HG02870 (cell line): ENCODE results near the gene KLF9.
"Not testable (repeated sequence)": the region's sequence is repeated elsewhere in the genome, so short reads cannot be mapped to it uniquely, and the experiment has no call there.

Experiments used
- ATAC-seq: cut with Tn5 transposase; IDR thresholded peaks from one replicate; pipeline ENCODE4 v1.9.1; 2021; ENCODE audit warnings: mild to moderate bottlenecking, moderate library complexity; ENCODE audit not compliant: unreplicated experiment

KLF9 gene

DNA sequence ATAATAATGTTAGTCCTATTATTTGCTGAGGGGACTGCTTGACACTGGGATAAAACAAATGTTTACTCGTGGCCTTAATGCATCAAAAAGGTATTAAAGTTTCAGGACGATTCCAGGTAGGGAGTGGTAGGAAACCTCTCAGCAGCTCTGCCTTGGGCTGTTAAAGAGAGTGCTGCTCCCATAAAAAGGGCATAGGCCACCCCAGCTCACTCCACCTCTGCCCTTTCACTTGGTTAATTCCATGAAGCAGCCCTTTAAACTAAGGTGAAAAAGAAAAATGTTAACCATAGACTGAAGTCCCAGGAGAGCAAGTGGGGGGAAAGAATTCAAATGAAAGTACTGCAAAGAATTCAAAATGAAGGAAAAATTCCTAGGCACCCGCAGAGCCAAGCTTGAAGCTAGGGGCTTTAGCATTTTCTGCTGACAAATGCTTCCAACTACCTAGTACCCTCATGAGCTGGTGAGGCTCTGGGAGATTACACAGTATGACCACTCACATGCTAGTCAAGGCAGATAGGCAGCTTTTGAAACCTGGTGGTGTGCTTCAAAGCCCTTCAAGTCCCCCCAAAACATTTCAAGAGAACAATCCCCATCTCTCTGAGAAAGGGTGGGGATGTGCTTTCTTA is 8.5 kb downstream of the KLF9 start:
- peak; percentile 32 for ATAC-seq

DNA sequence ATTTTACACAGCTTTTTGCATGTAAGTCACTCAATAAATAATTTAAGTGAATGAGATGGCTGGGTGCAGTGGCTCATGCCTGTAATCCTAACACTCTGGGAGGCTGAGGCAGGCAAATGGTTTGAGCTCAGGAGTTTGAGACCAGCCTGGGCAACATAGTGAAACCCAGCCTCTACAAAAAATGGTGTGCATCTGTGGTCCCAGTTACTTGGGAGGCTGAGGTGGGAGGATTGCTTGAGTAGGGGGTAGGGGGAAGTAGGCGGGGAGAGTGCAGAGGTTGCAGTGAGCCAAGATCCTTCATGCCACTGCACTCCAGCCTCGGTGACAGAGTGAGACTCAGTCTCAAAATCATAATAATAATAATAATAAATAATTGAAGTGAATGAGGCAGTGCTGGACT is 10.2 kb downstream of the KLF9 start:
- no peak for ATAC-seq

DNA sequence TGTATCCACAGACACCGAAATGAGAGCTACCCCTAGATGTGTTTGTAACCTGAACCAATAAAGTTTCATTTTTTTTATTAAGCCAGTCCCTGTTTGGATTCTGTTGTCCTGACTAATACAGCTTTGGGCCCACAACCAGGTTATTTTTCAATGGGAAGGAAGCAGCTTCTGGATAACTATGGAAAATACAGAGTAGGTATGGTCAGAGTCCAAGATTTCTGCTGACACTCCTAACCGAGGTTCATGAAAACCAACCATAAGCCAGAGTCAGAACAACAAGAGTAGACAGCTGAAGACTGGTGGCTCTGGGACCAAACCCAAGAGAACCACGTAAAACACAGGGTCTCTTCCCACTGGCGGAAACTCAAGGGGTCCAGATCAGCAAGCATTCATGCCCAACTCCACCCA is 10.8 kb downstream of the KLF9 start:
- no peak for ATAC-seq

DNA sequence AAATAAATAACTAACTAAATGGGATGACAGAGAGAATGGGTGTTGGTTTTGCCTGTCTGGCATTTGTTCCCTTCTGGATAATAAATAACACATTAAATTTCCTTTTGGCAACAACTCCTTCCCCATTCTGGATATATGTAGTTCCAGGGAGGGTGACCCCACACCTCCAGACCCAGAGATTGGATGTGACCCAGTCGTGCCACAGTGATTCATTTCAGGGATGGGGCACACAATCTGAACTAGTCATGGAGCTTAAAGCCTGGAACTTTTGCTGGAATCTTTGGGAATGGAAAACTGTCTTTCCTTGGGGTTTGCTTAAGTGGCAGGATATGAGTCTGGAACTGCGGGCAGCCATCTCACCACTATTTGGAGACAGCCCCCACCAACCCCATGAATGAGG is 11.3 kb downstream of the KLF9 start:
- ATAC-seq, result no peak

DNA sequence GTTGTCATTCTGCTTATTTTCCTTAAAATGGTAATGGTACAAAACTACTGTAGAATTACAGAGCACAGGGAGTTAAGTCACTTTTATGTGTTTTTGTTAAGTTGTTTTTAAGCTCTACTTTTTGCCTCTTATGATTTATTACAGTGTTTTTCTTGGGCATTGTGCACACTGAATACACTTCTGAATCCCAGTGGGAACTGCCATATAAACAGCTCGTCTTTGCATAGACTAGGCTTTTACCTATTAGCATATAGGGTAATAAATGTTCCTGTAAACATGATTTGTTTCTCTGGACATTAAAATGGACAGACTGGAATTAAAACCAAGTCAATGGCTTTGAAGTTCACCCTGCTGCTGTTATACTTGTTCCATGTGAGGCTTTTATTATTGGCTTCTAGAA is 12.2 kb downstream of the KLF9 start:
- ATAC-seq, result no peak

DNA sequence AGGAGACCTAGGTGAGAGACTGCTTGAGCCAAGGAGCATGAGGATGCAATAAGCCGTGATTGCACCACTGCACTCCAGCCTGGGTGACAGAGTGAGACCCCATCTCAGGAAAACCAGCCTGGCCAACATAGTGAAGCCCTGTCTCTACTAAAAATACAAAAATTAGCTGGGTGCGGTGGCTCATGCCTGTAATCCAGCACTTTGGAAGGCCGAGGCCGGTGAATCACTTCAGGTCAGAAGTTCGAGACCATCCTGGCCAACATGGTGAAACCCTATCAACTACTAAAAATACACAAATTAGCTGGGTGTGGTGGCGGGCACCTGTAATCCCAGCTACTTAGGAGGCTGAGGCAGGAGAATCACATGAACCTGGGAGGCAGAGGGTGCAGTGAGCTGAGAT is 13.2 kb downstream of the KLF9 start:
- ATAC-seq, result not testable (repeated sequence)

DNA sequence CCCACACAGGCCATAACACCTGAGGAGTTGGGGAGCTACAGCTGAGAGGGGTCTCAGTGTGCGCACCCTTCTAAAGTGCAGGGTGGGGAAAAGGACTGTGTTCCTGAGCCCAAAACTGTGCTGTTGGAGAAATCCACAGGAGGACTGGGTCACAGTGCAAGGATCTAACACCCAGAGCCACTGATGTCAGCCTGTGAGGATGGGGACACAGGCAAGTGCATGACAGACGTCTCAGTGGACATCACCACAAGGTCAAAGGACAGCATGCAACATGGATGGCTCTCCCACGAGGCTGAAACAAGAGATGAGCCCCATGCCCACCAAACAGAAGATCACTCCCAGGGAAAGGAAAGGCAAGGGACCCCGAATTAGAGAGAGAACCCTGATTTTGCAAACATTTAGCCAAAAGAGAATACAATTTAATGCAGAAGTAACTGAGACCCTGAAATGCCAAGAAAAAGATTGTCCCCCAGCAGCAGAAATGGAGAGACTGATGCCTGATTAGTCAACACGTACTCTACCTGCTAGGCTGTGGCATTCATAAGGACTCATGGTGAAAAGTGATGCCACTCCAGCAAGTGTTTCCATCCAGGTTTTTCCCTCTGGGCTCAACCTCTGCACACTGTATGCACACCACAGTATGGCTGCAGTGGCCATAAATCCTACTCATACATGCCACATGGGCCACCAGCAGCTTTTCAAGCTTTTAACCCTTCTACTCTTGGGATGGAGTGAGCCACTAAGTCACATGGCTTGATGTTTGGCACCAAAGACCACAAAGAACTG is 14.2 kb downstream of the KLF9 start:
- no peak for ATAC-seq

DNA sequence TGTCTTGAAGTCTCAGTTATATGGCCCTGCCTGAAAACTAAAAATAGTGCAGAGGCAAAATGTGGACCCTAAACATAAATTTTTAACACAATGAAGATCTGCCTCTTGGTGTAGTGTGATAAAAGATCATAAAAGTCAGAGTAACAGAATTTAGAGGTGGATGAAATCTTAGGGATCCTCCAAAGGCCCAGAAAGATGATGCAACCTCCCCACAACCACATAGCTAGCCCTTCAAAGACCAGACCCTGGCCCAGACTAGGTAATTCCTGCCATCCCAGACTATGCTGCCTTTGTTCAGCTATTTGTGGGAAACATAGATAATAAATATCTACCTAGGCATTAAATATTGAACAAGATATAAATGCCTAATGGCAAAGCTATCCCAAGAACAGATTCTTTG is 15.3 kb downstream of the KLF9 start:
- ATAC-seq, result no peak

DNA sequence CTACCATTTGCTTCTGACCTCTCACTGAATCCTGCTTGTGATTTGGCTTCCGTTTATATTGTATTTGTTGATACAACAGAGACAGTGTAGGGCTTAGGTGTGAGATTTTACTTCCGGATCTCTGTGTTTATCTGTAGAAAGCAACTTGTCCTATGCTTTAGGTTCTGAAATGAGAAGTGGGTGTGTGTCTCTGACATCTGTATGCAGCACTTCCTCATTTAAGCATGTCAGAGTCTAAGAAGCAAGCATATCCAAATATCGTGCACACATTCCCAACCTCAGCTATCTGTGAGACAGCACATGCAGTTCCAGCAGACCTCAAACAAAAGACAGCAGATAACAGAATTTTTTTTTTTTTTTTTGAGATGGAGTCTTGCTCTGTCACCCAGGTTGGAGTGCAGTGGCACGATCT is 16.3 kb downstream of the KLF9 start:
- ATAC-seq, result peak; percentile 98

DNA sequence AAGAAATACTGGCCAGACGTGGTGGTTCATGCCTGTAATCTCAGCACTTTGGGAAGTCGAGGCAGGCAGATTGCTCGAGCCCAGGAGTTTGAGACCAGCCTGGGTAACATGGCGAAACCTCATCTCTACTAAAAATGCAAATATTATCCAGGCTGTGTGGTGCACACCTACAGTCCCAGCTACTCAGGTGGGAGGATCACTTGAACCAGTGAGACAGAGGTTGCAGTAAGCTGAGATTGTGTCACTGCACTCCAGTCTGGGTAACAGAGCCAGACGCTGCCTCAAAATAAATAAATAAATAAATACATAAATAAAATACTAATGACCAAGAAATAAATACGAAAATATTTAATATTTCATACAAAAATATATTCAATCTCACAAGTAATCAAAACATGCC is 18.8 kb downstream of the KLF9 start:
- no peak for ATAC-seq

DNA sequence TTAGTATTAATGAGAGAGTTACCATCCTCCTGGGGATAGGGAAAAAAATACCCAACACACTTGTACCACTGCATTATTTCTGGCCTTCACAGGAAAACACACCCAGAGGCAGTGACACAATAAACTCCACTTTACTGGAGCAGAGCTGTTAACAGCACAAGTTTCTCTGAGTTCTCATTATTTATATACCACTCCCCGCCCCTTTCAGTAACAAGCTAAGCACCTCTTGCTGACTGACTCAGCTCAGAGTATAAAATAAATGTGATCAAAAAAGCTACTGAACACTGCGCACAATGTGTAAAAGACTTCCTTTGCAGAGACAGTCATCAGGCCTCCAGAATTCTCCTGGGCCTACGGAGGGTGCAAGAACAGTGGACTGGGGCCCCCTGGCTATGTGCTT is 21.6 kb downstream of the KLF9 start:
- no peak for ATAC-seq

DNA sequence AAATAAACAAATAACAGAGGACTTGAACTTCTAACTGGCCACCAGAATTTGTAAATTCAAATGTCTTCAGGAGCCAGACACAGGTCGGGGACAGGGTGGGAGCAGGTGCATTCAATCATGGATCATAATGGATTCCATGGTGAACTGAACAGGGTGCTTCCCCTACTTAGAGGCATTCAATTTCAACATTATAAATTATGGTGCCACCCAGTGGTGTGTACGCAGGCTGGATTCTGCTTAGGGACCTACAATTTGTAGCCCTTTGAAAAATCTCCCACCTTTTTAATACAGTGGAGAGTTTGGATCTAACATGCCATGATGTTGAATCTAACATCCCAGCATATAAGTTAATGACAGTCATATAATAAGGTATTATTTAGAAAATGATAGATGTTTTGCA is 22.3 kb downstream of the KLF9 start:
- no peak for ATAC-seq

DNA sequence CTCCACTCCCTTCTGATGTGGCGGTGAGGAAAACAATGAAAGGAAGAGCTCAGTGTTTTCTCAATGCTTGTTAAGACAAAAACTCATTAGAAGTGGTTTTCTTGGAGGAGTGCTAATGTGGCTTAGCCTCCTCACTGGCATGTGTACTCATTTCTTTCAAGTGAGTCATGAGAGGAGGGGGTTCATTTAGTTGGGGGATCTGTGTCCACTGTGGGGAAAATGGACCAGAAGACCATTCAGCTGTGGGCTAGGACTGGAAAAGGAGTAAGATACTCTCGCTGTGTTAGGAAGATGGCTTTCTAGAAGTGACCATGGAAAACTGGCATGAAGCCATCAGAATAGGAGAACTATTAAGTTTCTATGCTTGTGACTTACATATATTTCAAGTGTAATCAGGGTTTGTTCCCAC is 23.5 kb downstream of the KLF9 start:
- ATAC-seq, result no peak

DNA sequence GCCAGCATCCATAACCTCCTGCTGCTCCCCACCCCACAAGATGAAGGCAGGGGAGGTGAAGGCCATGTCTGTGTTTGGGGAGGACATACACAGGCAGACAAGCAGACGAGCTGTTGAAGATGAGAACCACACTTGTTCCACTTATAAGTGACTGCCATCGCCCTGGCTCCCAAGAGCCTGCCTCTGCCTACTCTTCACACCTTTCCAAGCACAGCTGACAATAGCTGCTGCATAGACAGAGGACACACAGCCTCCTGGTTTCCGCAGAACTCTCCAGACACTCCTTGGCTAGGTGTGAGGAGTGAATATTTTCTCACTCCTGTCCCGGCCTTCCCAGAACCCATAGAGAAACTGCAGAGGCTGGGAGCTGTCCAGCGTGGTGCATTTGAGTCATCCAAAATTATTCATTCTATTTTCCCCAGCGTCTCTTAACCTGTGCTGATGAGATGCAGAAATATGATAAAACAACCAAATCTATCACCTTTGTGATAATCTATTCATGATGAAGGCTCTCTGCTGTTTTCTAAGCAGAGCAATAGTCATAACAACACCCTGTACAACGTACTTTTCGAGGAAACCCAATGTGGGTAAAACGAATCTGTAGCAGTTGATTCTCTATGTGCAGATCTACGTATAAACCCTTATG is 24.7 kb downstream of the KLF9 start:
- no peak for ATAC-seq

DNA sequence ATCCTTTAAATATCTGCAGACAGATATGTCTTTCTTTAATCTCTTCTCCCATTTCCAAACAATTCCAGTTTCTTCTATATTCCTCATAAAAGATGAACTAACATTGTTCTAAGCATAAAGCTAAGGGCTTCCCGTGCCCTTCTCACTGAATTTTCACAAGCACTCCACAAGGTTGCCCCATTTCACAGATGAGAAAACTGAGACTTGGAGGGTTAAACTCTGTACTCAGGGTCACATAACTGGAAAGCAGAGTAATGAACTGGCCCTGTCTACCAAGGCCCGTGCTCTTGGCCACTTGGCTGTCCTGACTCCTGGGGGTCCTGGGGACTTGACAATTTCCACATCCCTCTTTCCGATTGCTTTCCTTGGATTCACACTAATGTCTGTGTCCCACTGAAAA is 25.3 kb downstream of the KLF9 start:
- ATAC-seq, result no peak

DNA sequence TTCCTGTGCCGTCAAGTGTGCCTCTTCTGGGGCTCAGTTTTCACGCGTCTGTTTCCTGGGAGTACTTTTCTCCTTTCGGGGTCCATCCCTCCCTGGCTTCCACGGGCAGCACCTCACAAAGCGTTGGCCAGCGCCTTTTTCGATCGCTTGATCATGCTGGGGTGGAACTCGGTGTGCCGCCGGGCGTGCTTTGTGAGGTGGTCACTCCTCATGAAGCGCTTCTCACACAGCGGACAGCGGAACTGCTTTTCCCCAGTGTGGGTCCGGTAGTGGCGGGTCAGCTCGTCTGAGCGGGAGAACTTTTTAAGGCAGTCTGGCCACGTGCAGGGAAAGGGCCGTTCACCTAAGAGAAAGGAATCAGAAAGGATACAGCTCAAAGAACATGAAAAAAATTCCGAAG is 26.8 kb downstream of the KLF9 start:
- no peak for ATAC-seq

DNA sequence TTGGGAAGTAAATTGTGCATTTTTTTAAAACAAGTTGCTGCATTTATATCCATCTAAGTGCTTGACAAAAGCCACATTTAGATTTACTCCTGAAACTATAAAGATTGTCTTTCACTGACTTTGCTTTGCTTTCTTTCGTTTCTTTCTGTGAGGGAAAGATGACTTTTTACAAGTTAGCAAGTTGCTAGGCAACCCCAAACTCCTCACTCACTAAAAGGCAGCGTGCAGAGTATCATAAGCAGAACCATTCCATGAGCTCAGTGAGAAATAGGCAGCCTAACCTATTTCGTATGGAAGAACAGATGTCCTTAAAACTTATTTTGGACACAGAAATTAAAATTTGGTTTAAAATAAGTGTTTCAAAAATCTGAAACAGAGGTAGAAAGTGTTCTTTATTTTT is 29.0 kb downstream of the KLF9 start:
- no peak for ATAC-seq

DNA sequence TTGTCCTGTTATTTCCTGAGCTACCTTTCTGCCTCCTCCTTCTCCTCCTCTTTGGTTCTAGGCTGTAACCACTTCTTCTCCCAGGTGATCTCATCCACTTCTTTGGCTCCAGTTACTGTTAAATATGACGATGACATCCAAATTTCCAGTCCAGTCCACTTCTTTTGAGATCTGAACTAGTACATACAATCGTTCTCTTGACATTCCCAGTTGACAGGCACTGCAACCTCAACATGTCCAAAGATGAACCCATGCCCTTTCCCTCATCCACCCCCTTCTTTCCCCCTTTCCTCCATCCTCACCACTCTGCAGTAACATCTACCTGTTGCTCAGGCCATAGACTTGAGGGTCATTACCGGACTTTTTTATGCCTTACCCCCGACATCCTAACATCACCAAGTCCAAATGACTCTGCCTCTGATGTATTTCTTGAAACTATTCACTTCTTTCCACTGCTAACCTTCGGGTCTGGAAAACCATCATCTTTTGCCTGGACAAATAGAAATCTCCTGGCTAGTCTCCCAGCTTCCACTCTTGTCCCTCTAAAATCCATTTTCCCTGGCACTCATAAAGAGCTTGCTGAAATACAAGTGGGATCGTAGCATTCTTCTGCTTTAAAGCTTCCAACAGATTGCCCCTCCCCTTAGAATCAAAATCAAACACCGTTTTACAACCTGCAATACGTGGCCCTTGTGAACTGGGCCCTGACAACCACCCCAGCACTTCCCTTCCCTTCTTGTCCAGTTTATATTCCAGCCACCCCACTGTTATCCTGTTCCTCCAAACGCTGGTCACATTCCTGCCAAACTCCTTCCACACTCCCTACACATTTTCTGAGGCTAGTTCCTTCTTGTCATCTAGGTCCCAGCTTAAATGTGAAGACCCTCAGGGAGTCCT is 31.5 kb downstream of the KLF9 start:
- no peak for ATAC-seq

DNA sequence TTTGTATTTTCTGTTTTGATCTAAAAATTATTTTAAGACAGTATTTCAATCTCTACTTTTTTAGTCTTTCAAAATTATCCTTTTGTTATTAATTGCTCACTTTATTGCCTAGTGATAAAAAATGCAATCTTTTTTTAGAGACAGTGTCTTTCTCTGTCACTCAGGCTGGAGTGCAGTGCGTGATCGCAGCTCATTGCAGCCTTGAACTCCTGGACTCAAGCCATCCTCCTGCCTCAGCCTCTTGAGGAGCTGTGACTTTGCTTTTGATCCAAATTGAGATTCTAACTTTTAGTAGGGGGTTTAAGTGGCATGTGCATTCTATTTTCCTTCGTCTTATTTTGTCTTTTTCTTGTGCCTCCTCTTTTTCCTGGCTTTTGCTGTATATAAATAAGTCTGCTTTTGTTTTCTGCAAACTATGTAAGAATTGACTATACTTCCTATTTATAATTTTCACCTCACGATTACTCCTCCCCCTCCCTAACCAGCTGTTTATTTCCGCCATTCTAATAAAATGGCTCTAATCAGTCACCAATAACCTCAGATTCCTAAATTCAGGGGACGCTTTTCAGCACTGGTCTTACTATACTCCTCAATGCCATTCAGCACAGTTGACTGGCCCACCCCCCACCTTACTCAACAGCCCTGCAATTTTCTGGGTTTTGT is 32.3 kb downstream of the KLF9 start:
- ATAC-seq, result no peak

DNA sequence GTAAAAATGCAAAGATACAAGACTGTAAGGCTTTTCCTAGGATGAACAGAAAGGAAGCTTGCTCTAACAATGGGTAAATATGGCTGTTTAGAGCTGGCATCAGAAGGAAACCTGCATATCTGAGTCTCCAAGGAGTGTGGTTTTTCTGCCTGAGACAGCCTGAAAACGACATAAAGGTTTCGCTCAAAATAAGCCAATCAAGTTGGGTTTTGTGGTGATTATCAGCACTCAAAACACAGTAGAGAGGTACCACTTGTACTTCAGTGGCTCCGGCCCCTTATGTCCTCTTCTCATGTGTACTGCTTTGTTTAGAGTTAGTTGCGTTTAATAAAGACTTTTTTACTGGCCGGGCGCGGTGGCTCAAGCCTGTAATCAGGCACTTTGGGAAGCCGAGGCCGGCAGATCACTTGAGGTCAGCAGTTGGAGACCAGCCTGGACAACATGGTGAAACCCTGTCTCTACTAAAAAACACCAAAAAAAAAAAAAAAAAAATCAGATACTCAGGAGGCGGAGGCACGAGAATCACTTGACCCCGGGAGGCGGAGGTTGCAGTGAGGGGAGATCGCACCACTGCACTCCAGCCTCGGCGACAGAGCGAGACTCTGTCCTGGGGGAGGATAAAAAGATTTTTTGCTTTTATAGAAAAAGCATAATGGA is 39.4 kb downstream of the KLF9 start:
- no peak for ATAC-seq
